ENCODE data around the gene IPO7. TPM values are rescaled to one million over a fixed set of nuclear protein-coding genes. Genes with fewer than 3 reads are reported as not detected.

Gene IPO7
- total RNA-seq, 1 donor from 2014 or later: 159 TPM

GRCh38 chr11:9490376-9490775 is 105.9 kb downstream of the IPO7 start:
- DNase-seq (ENCODE audit: low read depth): no peak

DNA sequence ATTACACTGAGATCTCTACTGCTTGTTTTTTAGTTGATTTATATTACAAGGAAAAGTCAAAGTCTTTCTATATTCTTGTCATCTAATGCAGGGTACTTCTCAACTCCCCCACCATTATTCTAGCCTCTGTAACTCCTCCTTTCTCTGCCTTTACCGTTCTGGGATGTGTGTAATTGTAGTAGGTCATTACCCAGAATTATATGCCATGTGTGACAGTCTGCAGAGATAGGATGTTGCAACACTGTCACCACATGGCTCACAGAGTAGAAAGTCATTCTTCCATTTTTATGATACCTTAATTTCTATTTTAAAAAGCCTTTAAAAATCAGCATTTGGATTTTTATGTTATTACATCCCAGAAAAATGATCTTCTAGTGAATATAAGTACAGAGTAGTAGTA is 109.0 kb downstream of the IPO7 start:
- DNase-seq (ENCODE audit: low read depth): no peak

GRCh38 chr11:9494316-9494715 is 109.9 kb downstream of the IPO7 start:
- no peak for DNase-seq (ENCODE audit: low read depth)

DNA sequence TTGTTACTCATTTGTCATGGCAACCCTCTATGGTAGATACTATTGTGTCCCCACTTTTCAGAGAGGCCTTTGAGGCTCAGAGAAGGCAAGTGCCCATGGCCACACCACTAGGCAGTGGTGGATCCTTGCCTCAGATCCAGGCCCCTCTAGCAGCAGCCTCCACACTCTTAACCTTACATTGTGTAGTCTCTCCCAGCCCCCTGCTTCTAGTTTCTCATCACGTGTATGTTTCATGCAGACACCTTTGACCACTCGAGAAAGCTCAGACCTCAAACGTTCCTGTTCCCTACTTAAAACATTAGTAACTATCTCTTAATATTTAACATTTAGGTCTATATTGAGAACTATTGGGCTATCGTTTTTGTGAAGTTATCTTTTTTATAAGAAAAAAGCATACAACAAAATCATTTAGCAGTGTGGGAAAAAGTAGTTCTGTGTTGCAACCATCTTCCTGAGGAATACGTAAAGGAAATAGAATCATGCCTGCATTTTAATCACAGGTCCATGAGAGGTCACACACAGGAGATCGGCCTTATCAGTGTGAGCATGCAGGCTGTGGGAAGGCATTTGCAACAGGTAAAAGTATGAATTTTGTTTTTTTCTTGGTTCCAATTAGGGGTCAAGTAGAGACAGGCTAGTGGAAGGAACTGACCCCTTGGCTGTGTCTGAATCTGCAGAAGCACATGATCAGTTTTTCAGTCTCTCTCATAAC is 111.5 kb downstream of the IPO7 start:
- DNase-seq (ENCODE audit: low read depth): no peak

Other genes with a start within 250 kb of the IPO7 start
- gene DENND5A, start 119.3 kb upstream of the IPO7 start, total RNA-seq: 216 and 218 TPM in 2 replicates
- 32.6 and 81.1 TPM in 2 replicates for gene TMEM41B, start 70.1 kb upstream of the IPO7 start, total RNA-seq
- 25.5 and 40.0 TPM in 2 replicates for gene ZNF143, start 76.4 kb downstream of the IPO7 start, total RNA-seq
- gene WEE1, start 189.0 kb downstream of the IPO7 start, total RNA-seq: 37.8 and 81.4 TPM in 2 replicates

Measured in renal cortical epithelial cell (primary cell).